NB4 (cell line): ENCODE results near the gene HTR6.

Experiments
- CTCF ChIP-seq: IDR thresholded peaks from one replicate; pipeline ENCODE4 v1.5.1; 2012; ENCODE audit warnings: low read depth, low read length
- MAX ChIP-seq: IDR thresholded peaks from 2 replicates; pipeline ENCODE4 v1.6.1; 2011; ENCODE audit warnings: low read depth, low read length
- MYC ChIP-seq: IDR thresholded peaks from 2 replicates; pipeline ENCODE4 v1.6.1; 2011; ENCODE audit warnings: low read depth, low read length
- POLR2A ChIP-seq: IDR thresholded peaks from 2 replicates; pipeline ENCODE4 v1.6.1; 2011; ENCODE audit warnings: mild to moderate bottlenecking; ENCODE audit not compliant: insufficient read length; ENCODE audit errors: extremely low read depth

GRCh38 chr1:19710825-19711611, 46.3 kb downstream of the HTR6 start:
- no peak for TF ChIP-seq CTCF
- TF ChIP-seq MAX = peak; percentile 41; the same call in 1 of the 2 replicates
- no peak for TF ChIP-seq POLR2A
- no peak for TF ChIP-seq MYC
